Hepatocyte (in vitro differentiated cells): ENCODE measurements around the gene SGMS1.

Experiments
- EZH2 ChIP-seq: fragments of 200-600 bp; sonication (generic); IDR thresholded peaks from 2 replicates; pipeline ENCODE4 v1.6.1; 2016; ENCODE audit warnings: antibody characterized with exemption, mild to moderate bottlenecking, borderline replicate concordance
- EZH2phosphoT487 ChIP-seq: fragments of 200-600 bp; sonication (generic); IDR thresholded peaks from one replicate; pipeline ENCODE4 v1.6.1; 2018; ENCODE audit warnings: antibody characterized with exemption, mild to moderate bottlenecking, low read depth, moderate library complexity; ENCODE audit not compliant: unreplicated experiment, severe bottlenecking
- TF ChIP-seq, protein P1 (sequence below): fragments of 200-600 bp; sonication (generic); IDR thresholded peaks from 2 replicates; pipeline ENCODE4 v1.5.1; 2016; ENCODE audit warnings: antibody characterized with exemption, mild to moderate bottlenecking; ENCODE audit not compliant: poor library complexity

DNA sequence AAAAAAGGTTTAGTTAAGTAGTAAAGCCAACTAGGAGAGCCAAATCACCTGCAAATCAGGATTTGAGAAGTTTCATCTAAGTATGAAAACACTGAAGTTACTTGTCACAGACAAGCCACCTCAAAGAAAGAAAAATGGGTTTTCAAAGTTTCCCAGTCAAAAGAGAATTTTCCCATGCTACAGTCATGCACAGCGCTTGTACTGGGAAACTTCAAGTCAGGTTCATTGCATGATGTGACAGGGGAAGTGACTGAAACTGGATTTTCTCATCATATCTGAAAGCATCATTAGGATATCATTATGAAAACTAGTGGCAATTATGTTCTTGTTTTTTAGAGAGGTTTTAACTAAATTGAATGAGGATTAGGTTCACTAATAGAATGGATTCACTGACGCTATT is 167.0 kb downstream of the SGMS1 start:
- TF ChIP-seq EZH2 (no peak), EZH2phosphoT487 (no peak)
- TF ChIP-seq, protein P1, sequence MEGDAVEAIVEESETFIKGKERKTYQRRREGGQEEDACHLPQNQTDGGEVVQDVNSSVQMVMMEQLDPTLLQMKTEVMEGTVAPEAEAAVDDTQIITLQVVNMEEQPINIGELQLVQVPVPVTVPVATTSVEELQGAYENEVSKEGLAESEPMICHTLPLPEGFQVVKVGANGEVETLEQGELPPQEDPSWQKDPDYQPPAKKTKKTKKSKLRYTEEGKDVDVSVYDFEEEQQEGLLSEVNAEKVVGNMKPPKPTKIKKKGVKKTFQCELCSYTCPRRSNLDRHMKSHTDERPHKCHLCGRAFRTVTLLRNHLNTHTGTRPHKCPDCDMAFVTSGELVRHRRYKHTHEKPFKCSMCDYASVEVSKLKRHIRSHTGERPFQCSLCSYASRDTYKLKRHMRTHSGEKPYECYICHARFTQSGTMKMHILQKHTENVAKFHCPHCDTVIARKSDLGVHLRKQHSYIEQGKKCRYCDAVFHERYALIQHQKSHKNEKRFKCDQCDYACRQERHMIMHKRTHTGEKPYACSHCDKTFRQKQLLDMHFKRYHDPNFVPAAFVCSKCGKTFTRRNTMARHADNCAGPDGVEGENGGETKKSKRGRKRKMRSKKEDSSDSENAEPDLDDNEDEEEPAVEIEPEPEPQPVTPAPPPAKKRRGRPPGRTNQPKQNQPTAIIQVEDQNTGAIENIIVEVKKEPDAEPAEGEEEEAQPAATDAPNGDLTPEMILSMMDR, result no peak
